GM12878 (cell line): ENCODE data around the gene CEP89.

Source experiments
- STAT3 ChIP-seq: IDR thresholded peaks from 2 replicates; pipeline ENCODE4 v1.6.1; 2011; ENCODE audit warnings: low read depth, low read length, improper control_type of control experiment
- TCF12 ChIP-seq: IDR thresholded peaks from 2 replicates; pipeline ENCODE4 v1.6.1; 2011; ENCODE audit warnings: low read depth, mild to moderate bottlenecking, low read length

- TF ChIP-seq STAT3 (no peak), TCF12 (no peak)
Observed at GRCh38 chr19:32910094-32910493, 61.7 kb downstream of the CEP89 start.
